ENCODE measurements around the gene NLRC5.

GRCh38 chr16:56997264-56997663, 7.9 kb downstream of the NLRC5 start:
- TF ChIP-seq ARNTL (CRISPR knock-in tag; IDR thresholded peaks at IDR 0.05; ENCODE audit: borderline replicate concordance, low read depth) = no peak
- TF ChIP-seq RARB (CRISPR knock-in tag; IDR thresholded peaks at IDR 0.05) = no peak
- TF ChIP-seq GLIS3 (CRISPR knock-in tag; IDR thresholded peaks at IDR 0.05) = no peak
- no peak for TF ChIP-seq PATZ1 (CRISPR knock-in tag; IDR thresholded peaks at IDR 0.05; ENCODE audit: borderline replicate concordance)
- TF ChIP-seq CSRNP3 (CRISPR knock-in tag; IDR thresholded peaks at IDR 0.05) = no peak
- TF ChIP-seq BACH2 (CRISPR knock-in tag; IDR thresholded peaks at IDR 0.05; ENCODE audit: borderline replicate concordance) = no peak
- TF ChIP-seq ZNF8 (CRISPR knock-in tag; IDR thresholded peaks at IDR 0.05) = no peak

Data from SK-N-SH treated with all-trans-retinoic acid at 6 μM for 48 hours (cell line).